Measurements from ENCODE around the gene ELMOD3. TPM values are rescaled to one million over a fixed set of nuclear protein-coding genes. Genes with fewer than 3 reads are reported as not detected.

Gene ELMOD3
- total and polyA plus RNA-seq, 2 of the 8 experiments (the other 6 are each of a cell fraction or from before 2014, with no cell fraction given) = 8.5 to 10.2 TPM

DNA sequence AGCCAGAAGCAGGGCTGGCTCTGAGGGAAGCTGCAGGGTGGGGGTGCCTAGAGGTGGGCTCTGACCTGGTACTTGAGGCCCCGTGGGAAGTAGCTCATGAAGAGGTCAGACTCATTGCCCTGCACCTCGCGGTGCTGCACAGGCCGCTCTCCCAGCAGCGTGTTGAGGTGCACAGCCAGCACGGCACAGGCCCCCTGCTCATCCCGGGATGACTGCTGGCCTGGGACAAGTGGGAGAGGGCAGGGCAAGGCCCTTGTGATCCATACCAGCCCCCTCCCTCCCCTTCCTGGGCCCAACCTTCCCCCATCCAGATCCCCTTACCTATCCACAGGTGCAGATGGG, 46.9 kb downstream of the ELMOD3 start (continued):
- TF ChIP-seq NANOG (IDR thresholded peaks at IDR 0.05; ENCODE audit: insufficient read depth, low read depth, low read length, poor library complexity, severe bottlenecking) = no peak
- TF ChIP-seq FOSL1 (IDR thresholded peaks at IDR 0.05; ENCODE audit: insufficient read depth, low read depth, low read length) = no peak
- no peak for TF ChIP-seq GTF2F1 (IDR thresholded peaks at IDR 0.05; ENCODE audit: borderline replicate concordance, low read depth, low read length)

Data from H1 (cell line).